HepG2 (cell line): ENCODE measurements around the gene RNF6. TPM values are rescaled to one million over a fixed set of nuclear protein-coding genes. Genes with fewer than 3 reads are reported as not detected.
A peak's percentile ranks its signal among the peaks of the same experiment; 100 is the strongest.

Source experiments
- AHR ChIP-seq: IDR thresholded peaks from 2 replicates; pipeline ENCODE4 v1.6.1; 2018; ENCODE audit warnings: missing genetic modification reagents, missing compliant biosample characterization
- ATF7-NPFF ChIP-seq: sonication (generic); formaldehyde crosslinking; IDR thresholded peaks from 2 replicates; pipeline ENCODE4 v1.8.1; 2023; ENCODE audit warnings: mild to moderate bottlenecking, low read depth, missing genetic modification reagents, moderate library complexity
- CHD2 ChIP-seq: IDR thresholded peaks from 2 replicates; pipeline ENCODE4 v1.6.1; 2011; ENCODE audit warnings: low read depth, low read length, improper control_type of control experiment
- EHMT2 ChIP-seq: fragments of 200-600 bp; sonication (generic); IDR thresholded peaks from 2 replicates; pipeline ENCODE4 v1.7.0; 2017; ENCODE audit warnings: antibody characterized with exemption, low read depth, low read length, borderline replicate concordance
- HIVEP1 ChIP-seq: sonication (generic); formaldehyde crosslinking; IDR thresholded peaks from 2 replicates; pipeline ENCODE4 v1.4.0; 2020; ENCODE audit warnings: mild to moderate bottlenecking, missing genetic modification reagents
- MIXL1 ChIP-seq: IDR thresholded peaks from 2 replicates; pipeline ENCODE4 v1.6.1; 2016
- MTF1 ChIP-seq: sonication (generic); formaldehyde crosslinking; IDR thresholded peaks from 2 replicates; pipeline ENCODE4 v1.5.0; 2020; ENCODE audit warnings: missing genetic modification reagents
- NR1H2 ChIP-seq: sonication (generic); formaldehyde crosslinking; IDR thresholded peaks from 2 replicates; pipeline ENCODE4 v1.8.1; 2022; ENCODE audit warnings: low read depth, missing genetic modification reagents, borderline replicate concordance
- PAF1 ChIP-seq: IDR thresholded peaks from 2 replicates; pipeline ENCODE4 v1.6.1; 2016; ENCODE audit warnings: missing genetic modification reagents, missing compliant biosample characterization
- PCBP1 ChIP-seq: fragments of 200-400 bp; formaldehyde crosslinking; IDR thresholded peaks from 2 replicates; pipeline ENCODE4 v1.6.1; 2017; ENCODE audit warnings: mild to moderate bottlenecking, low read depth, low read length, borderline replicate concordance
- SATB2 ChIP-seq: sonication (generic); formaldehyde crosslinking; IDR thresholded peaks from 2 replicates; pipeline ENCODE4 v1.5.0; 2020; ENCODE audit warnings: missing genetic modification reagents
- SKI ChIP-seq: fragments of 450-650 bp; IDR thresholded peaks from one replicate; pipeline ENCODE4 v1.6.1; 2018; ENCODE audit warnings: mild to moderate bottlenecking; ENCODE audit not compliant: partially characterized antibody
- SMYD3 ChIP-seq: sonication (generic); formaldehyde crosslinking; IDR thresholded peaks from 2 replicates; pipeline ENCODE4 v1.8.1; 2023; ENCODE audit warnings: mild to moderate bottlenecking, missing genetic modification reagents
- SNRNP70 ChIP-seq: fragments of 200-400 bp; formaldehyde crosslinking; IDR thresholded peaks from 2 replicates; pipeline ENCODE4 v1.6.1; 2017; ENCODE audit warnings: mild to moderate bottlenecking, low read depth, low read length, moderate library complexity
- SP4 ChIP-seq: sonication (generic); formaldehyde crosslinking; IDR thresholded peaks from 2 replicates; pipeline ENCODE4 v1.8.1; 2023; ENCODE audit warnings: mild to moderate bottlenecking, missing genetic modification reagents
- TEF ChIP-seq: sonication (generic); formaldehyde crosslinking; IDR thresholded peaks from 2 replicates; pipeline ENCODE4 v1.5.0; 2020; ENCODE audit warnings: missing genetic modification reagents
- ZBTB7B ChIP-seq: sonication (generic); formaldehyde crosslinking; IDR thresholded peaks from 2 replicates; pipeline ENCODE4 v1.4.0; 2020; ENCODE audit warnings: missing genetic modification reagents
- ZFP90 ChIP-seq: sonication (generic); formaldehyde crosslinking; IDR thresholded peaks from 2 replicates; pipeline ENCODE4 v1.8.0; 2022; ENCODE audit warnings: missing genetic modification reagents, mild to moderate bottlenecking, inconsistent platforms, borderline replicate concordance
- ZMAT5 ChIP-seq: sonication (generic); formaldehyde crosslinking; IDR thresholded peaks from 2 replicates; pipeline ENCODE4 v1.5.0; 2020; ENCODE audit warnings: mild to moderate bottlenecking, low read depth, missing genetic modification reagents, borderline replicate concordance
- ZNF205 ChIP-seq: IDR thresholded peaks from 2 replicates; pipeline ENCODE4 v1.6.1; 2018; ENCODE audit warnings: missing biosample characterization, missing genetic modification reagents
- ZNF282 ChIP-seq: fragments of 450-650 bp; IDR thresholded peaks from 2 replicates; pipeline ENCODE4 v1.6.1; 2018; ENCODE audit not compliant: partially characterized antibody
- ZNF550 ChIP-seq: sonication (generic); formaldehyde crosslinking; IDR thresholded peaks from 2 replicates; pipeline ENCODE4 v1.4.0; 2020; ENCODE audit warnings: mild to moderate bottlenecking, missing genetic modification reagents, borderline replicate concordance
- ZNF574 ChIP-seq: sonication (generic); formaldehyde crosslinking; IDR thresholded peaks from 2 replicates; pipeline ENCODE4 v1.4.0; 2020; ENCODE audit warnings: missing genetic modification reagents
- ZNF577 ChIP-seq: sonication (generic); formaldehyde crosslinking; IDR thresholded peaks from 2 replicates; pipeline ENCODE4 v1.4.0; 2020; ENCODE audit warnings: mild to moderate bottlenecking, low read depth, missing genetic modification reagents, borderline replicate concordance
- ZNF761 ChIP-seq: sonication (generic); formaldehyde crosslinking; conservative IDR thresholded peaks from 2 replicates; pipeline ENCODE4 v1.4.0; 2020; ENCODE audit warnings: mild to moderate bottlenecking, missing genetic modification reagents
- ZNF784 ChIP-seq: sonication (generic); formaldehyde crosslinking; IDR thresholded peaks from 2 replicates; pipeline ENCODE4 v1.5.1; 2020; ENCODE audit warnings: missing genetic modification reagents, mild to moderate bottlenecking, borderline replicate concordance
- ZSCAN30 ChIP-seq: sonication (generic); formaldehyde crosslinking; IDR thresholded peaks from 2 replicates; pipeline ENCODE4 v1.5.0; 2020; ENCODE audit warnings: mild to moderate bottlenecking, missing genetic modification reagents
- ZSCAN9 ChIP-seq: IDR thresholded peaks from 2 replicates; pipeline ENCODE4 v1.6.1; 2016; ENCODE audit warnings: borderline replicate concordance
- polyA plus RNA-seq, 8 experiments: library from polyadenylated mRNA; depleted of rRNA in 3 of 8; stranded (reverse) in 7 of 8; unstranded in 1 of 8; fragments of >200 nt; fragmentation: Illumina TruSeq in 4 of 8; extraction: Trizol in 4 of 8; gene quantifications; 2 replicates each; pipeline versions ENCODE4 v1.2.1 to v1.2.3, GENCODE V29; 2011 to 2016; ENCODE audit warnings: low read depth in 4 of 8, missing spikeins in 1 of 8, mixed read lengths in 1 of 8; ENCODE audit not compliant: insufficient read depth in 1 of 8
- total RNA-seq, 5 experiments: library from RNA; depleted of rRNA; stranded (reverse); fragments of >200 nt; fragmentation: Illumina TruSeq; extraction: Trizol; gene quantifications; 2 replicates each; pipeline ENCODE4 v1.2.3, GENCODE V29; 2016; ENCODE audit warnings: low read depth in 1 of 5

Gene RNF6
- total and polyA plus RNA-seq, 2 of the 13 experiments (the other 11 are each of a cell fraction or from before 2014, with no cell fraction given) = 14.6 to 36.8 TPM

GRCh38 chr13:26253787-26254582 lies 31.9 kb upstream of the RNF6 start, which contains the start of gene CDK8 (continued):
- TF ChIP-seq ZMAT5 (CRISPR knock-in tag) (no peak), ZNF784 (CRISPR knock-in tag) (no peak), ZBTB7B (CRISPR knock-in tag) (0 out of 2 replicates have a peak, but pooled peaks have one; percentile 5), SP4 (CRISPR knock-in tag) (peak; percentile 93), SNRNP70 (no peak), HIVEP1 (CRISPR knock-in tag) (no peak; the same call in 1 of the 2 replicates), CHD2 (0 out of 2 replicates have a peak, but pooled peaks have one; percentile 13), NR1H2 (no peak), ATF7-NPFF (no peak), MIXL1 (CRISPR knock-in tag) (peak; percentile 53; the same call in 1 of the 2 replicates), ZNF205 (CRISPR knock-in tag) (peak; percentile 17; the same call in 1 of the 2 replicates), PCBP1 (no peak), SKI (peak; percentile 32), ZNF577 (no peak), AHR (CRISPR knock-in tag) (no peak), ZSCAN30 (CRISPR knock-in tag) (no peak), TEF (CRISPR knock-in tag) (no peak), PAF1 (CRISPR knock-in tag) (no peak), ZNF282 (no peak), ZFP90 (no peak), ZNF550 (CRISPR knock-in tag) (no peak), SMYD3 (CRISPR knock-in tag) (no peak), ZSCAN9 (CRISPR knock-in tag) (no peak; the same call in 1 of the 2 replicates), ZNF761 (0 out of 2 replicates have a peak, but pooled peaks have one; percentile 17), MTF1 (CRISPR knock-in tag) (no peak), SATB2 (no peak), ZNF574 (CRISPR knock-in tag) (peak; percentile 93), EHMT2 (no peak)
